GM18870 (cell line): Measurements from ENCODE around the gene ACSL5.
"Not testable (repeated sequence)": the region's sequence is repeated elsewhere in the genome, so short reads cannot be mapped to it uniquely, and the experiment has no call there.

ENCODE experiments used
- ATAC-seq: cut with Tn5 transposase; IDR thresholded peaks from one replicate; pipeline ENCODE4 v1.9.1; 2021; ENCODE audit warnings: moderate library complexity; ENCODE audit not compliant: unreplicated experiment

ACSL5 gene

GRCh38 chr10:112374724-112375541, 1.0 kb downstream of the ACSL5 start:
- peak; percentile 51 for ATAC-seq

GRCh38 chr10:112375721-112376395, 1.9 kb downstream of the ACSL5 start:
- ATAC-seq: peak; percentile 86

- ATAC-seq: peak; percentile 10
Observed at GRCh38 chr10:112376396-112376790, 2.5 kb downstream of the ACSL5 start.

GRCh38 chr10:112377116-112377515, 3.2 kb downstream of the ACSL5 start:
- not testable (repeated sequence) for ATAC-seq

- no peak for ATAC-seq
Observed at GRCh38 chr10:112379635-112380296, 5.8 kb downstream of the ACSL5 start.

GRCh38 chr10:112382515-112383235, 8.8 kb downstream of the ACSL5 start:
- ATAC-seq: no peak

- ATAC-seq: no peak
Observed at GRCh38 chr10:112383325-112383724, 9.4 kb downstream of the ACSL5 start.

- no peak for ATAC-seq
Observed at GRCh38 chr10:112384141-112384540, 10.2 kb downstream of the ACSL5 start.

GRCh38 chr10:112385201-112385600, 11.3 kb downstream of the ACSL5 start:
- ATAC-seq: no peak

GRCh38 chr10:112388056-112388455, 14.1 kb downstream of the ACSL5 start:
- not testable (repeated sequence) for ATAC-seq

- no peak for ATAC-seq
Observed at GRCh38 chr10:112388548-112388947, 14.6 kb downstream of the ACSL5 start.

GRCh38 chr10:112389271-112389822, 15.4 kb downstream of the ACSL5 start:
- ATAC-seq: peak; percentile 85

GRCh38 chr10:112390125-112390703, 16.3 kb downstream of the ACSL5 start:
- peak; percentile 40 for ATAC-seq

GRCh38 chr10:112393341-112393740, 19.4 kb downstream of the ACSL5 start:
- no peak for ATAC-seq

GRCh38 chr10:112393827-112394226, 19.9 kb downstream of the ACSL5 start:
- no peak for ATAC-seq

GRCh38 chr10:112394475-112394875, 20.6 kb downstream of the ACSL5 start:
- no peak for ATAC-seq

- no peak for ATAC-seq
Observed at GRCh38 chr10:112395809-112396530, 22.1 kb downstream of the ACSL5 start.

- ATAC-seq: no peak
Observed at GRCh38 chr10:112397592-112397991, 23.7 kb downstream of the ACSL5 start.

- ATAC-seq: no peak
Observed at GRCh38 chr10:112402917-112403316, 29.0 kb downstream of the ACSL5 start.

GRCh38 chr10:112404617-112405016, 30.7 kb downstream of the ACSL5 start:
- no peak for ATAC-seq
